ENCODE data around the gene CD52. TPM values are rescaled to one million over a fixed set of nuclear protein-coding genes. Genes with fewer than 3 reads are reported as not detected.
A peak's percentile ranks its signal among the peaks of the same experiment; 100 is the strongest.

Gene CD52
- total RNA-seq, 6 donors from 2014 or later, result 74.4 to 437 (median 172) TPM

DNA sequence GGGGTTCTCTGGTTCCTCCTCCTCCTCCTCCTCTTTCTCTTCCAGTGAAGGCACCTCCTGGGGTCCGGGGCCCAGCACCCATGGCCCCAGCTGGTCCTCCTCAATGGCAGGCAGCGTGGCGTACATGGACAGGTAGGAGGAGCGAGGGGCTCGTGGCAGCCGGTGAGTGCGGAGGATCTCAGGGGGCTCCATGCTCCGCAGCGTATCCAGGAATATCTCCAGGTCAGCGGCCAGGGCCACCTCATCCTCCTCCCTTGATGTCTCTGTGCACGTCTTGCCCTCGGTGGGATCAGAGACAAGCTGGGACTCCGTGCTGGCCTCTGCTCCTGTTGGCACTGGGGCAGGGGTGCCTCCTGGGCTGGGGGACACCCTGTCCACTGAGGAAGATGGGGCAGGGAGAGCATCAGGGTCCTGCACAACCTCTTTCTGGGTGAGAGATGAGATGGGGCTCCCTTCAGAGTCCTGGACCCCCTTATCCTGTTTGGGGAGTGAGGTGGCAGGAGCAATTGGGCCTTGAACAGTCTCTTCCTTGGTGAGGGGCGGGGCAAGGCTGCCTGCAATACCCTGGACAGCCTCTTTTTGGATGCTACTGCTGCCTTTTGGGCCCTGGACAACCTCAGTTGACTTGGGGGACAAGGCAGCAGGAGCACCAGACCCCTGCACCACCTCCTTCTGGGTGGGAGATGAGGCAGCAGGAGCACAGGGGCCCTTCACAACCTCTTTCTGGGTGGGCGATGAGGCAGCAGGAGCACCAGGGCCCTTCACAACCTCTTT is 26.6 kb downstream of the CD52 start:
- whole genome bisulfite sequencing, 2 donors, result 93 to 100% methylated on average over 1 to 14 of the region's 15 CpGs
- peak in 1 of 2 donors; percentile 28 for ATAC-seq (ENCODE audit: low FRiP score in 2 of 2)
- H3K9me3 ChIP-seq, result no peaks in the 10 kb centered on the region
- no peaks in the 10 kb centered on the region for H3K27me3 ChIP-seq
- DNase-seq, result peak in 1 of 2 donors; percentile 62
- no peaks in the 10 kb centered on the region for H3K4me1 ChIP-seq
- no peak for TF ChIP-seq POLR2AphosphoS5 (IDR thresholded peaks at IDR 0.05)
- TF ChIP-seq, protein P1, sequence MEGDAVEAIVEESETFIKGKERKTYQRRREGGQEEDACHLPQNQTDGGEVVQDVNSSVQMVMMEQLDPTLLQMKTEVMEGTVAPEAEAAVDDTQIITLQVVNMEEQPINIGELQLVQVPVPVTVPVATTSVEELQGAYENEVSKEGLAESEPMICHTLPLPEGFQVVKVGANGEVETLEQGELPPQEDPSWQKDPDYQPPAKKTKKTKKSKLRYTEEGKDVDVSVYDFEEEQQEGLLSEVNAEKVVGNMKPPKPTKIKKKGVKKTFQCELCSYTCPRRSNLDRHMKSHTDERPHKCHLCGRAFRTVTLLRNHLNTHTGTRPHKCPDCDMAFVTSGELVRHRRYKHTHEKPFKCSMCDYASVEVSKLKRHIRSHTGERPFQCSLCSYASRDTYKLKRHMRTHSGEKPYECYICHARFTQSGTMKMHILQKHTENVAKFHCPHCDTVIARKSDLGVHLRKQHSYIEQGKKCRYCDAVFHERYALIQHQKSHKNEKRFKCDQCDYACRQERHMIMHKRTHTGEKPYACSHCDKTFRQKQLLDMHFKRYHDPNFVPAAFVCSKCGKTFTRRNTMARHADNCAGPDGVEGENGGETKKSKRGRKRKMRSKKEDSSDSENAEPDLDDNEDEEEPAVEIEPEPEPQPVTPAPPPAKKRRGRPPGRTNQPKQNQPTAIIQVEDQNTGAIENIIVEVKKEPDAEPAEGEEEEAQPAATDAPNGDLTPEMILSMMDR (IDR thresholded peaks at IDR 0.05), result no peak
- no peak for TF ChIP-seq POLR2A (IDR thresholded peaks at IDR 0.05)
- no peak for TF ChIP-seq EP300 (IDR thresholded peaks at IDR 0.05)
- H3K4me3 ChIP-seq, result no peak overlapping the region
- no peaks in the 10 kb centered on the region for H3K36me3 ChIP-seq
- H3K27ac ChIP-seq, result no peak overlapping the region

DNA sequence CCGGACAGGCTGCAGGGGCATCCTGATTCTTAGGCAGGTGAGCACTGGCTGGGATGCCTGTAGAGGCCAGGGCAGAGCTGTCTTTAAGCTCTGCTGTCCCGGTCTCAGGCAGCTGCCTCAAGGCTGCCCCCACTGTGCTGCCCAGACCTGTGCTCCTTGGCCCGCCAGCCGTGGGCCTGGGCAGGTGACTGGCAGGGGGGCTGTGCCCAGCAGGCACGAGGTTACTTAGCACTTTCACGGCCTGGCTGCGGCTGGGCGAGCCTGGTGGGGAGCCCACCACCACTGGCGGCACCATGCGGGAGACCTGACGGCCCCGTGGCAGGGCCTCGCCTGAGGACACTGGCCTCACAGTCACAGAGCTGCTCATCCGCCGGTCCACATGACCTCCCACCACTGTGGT is 28.0 kb downstream of the CD52 start:
- H3K4me1 ChIP-seq, result no peaks in the 10 kb centered on the region
- H3K36me3 ChIP-seq, result no peaks in the 10 kb centered on the region
- TF ChIP-seq, protein P1 (IDR thresholded peaks at IDR 0.05), result no peak
- TF ChIP-seq EP300 (IDR thresholded peaks at IDR 0.05) (no peak), POLR2A (IDR thresholded peaks at IDR 0.05) (no peak), POLR2AphosphoS5 (IDR thresholded peaks at IDR 0.05) (no peak)
- ATAC-seq (ENCODE audit: low FRiP score in 2 of 2), result no peak
- H3K27ac ChIP-seq, result no peak overlapping the region
- DNase-seq, result peak in 1 of 2 donors; percentile 72
- 84% methylated on average over 14 of the region's 15 CpGs; no CpG with 5 or more reads in 1 of the 2 donors for WGBS, 2 donors
- H3K4me3 ChIP-seq, result no peak overlapping the region
- no peaks in the 10 kb centered on the region for H3K27me3 ChIP-seq
- no peaks in the 10 kb centered on the region for H3K9me3 ChIP-seq

DNA sequence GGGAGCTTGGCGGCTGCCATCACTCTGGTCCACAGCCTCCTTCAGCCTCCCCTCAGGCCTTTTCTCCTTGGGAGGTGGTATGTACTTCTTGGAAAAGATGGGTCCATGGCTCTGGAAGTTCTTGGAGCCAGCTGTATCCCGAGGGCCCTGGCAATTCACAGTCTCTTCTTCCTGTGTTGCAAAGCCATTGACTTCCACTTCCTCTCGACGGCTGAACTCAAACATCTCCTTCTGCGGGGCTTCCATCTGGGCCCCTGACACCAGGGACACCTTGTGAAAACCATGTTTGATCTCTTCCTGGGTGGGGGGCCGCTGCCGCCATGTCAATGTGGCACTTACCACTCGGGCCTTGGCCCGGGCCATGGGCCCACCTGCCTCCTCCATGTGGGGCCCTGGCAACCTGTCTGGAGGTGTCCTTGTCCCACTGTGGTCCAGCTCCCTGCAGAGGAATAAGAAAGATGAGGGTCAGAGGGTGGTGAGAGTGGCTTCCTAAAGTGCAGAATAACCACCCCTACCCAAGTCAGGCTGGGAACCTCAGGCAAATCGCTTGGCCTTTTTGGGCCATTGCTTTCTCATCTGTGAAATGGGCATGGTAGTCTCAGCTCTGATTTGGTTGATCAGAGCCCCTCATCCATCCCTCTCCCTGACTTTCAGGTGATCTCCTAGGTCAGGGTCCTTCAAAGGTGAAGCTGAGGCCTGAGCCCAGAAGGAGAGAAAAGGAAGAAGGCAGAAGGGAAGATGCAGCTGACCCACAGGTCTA is 28.7 kb downstream of the CD52 start:
- 55 to 61% methylated on average over 7 to 9 of the region's 10 CpGs for WGBS, 2 donors
- ATAC-seq (ENCODE audit: low FRiP score in 2 of 2), result no peak
- peak in 1 of 2 donors; percentile 52 for DNase-seq

DNA sequence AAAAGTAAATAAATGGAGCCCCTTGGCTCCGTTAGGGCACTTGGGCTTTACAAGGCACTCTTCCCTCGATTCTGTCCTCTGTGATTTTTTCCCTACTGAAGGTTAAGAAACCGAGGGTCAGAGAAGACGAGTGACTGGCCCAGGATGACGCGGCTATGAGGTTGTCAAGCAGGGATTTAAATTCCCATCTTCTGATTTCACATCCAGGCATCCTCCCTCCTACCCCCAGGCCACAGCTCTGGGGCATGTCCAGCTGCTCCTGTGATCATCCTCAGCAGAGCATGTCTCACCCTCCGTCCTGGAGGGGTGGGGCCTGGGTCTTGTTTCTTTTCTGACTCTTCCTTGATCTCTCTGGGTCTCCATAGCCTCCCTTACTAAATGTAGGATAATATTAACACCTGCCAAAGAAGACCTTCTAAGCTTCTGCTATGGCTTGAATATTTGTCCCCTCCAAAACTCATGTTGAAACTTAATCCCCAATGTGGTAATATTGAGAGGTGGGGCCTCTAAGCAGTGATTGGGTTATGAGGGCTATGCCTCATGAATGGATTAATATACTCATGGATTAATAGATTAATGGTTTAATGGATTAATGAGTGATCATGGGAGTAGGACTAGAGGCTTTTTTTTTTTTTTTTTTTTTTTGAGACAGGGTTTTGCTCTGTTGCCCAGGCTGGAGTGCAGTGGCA is 31.6 kb downstream of the CD52 start:
- peak in 1 of 2 donors; percentile 29 for ATAC-seq (ENCODE audit: low FRiP score in 2 of 2)
- TF ChIP-seq, protein P1 (IDR thresholded peaks at IDR 0.05), result no peak
- TF ChIP-seq POLR2A (IDR thresholded peaks at IDR 0.05) (no peak), POLR2AphosphoS5 (IDR thresholded peaks at IDR 0.05) (no peak), EP300 (IDR thresholded peaks at IDR 0.05) (no peak)
- DNase-seq, result no peak
- WGBS, 2 donors, result 82 to 89% methylated on average over 7 of the region's 7 CpGs
- Histone ChIP-seq H3K4me1 (peaks cover 0 to 2% (median 0%) of the 10 kb centered on the region in 4 donors), H3K27ac (no peak overlapping the region), H3K9me3 (no peaks in the 10 kb centered on the region), H3K27me3 (no peaks in the 10 kb centered on the region), H3K36me3 (no peaks in the 10 kb centered on the region), H3K4me3 (no peak overlapping the region)

More for the DNA sequence above, 28.7 kb downstream of the CD52 start:
- TF ChIP-seq POLR2A (IDR thresholded peaks at IDR 0.05) (no peak), POLR2AphosphoS5 (IDR thresholded peaks at IDR 0.05) (no peak), EP300 (IDR thresholded peaks at IDR 0.05) (no peak)
- TF ChIP-seq, protein P1 (IDR thresholded peaks at IDR 0.05), result no peak
- no peaks in the 10 kb centered on the region for H3K27me3 ChIP-seq
- H3K27ac ChIP-seq, result no peak overlapping the region
- no peaks in the 10 kb centered on the region for H3K9me3 ChIP-seq
- no peak overlapping the region for H3K4me3 ChIP-seq
- H3K36me3 ChIP-seq, result no peaks in the 10 kb centered on the region
- no peaks in the 10 kb centered on the region for H3K4me1 ChIP-seq

All from upper lobe of left lung (tissue), 6 donors.